HEK293T (cell line): ENCODE results near the gene MAP3K10.

ENCODE experiments used
- CTCF ChIA-PET: fragments of 350-600 bp; formaldehyde crosslinking; extraction: SDS; loops from one replicate; lab custom pipeline; 2021; ENCODE audit warnings: antibody characterized with exemption, inconsistent platforms; lab: Yijun Ruan, JAX
- POLR2A ChIA-PET: fragments of 350-600 bp; formaldehyde crosslinking; extraction: SDS; loops from one replicate; lab custom pipeline; 2020; ENCODE audit warnings: antibody characterized with exemption, inconsistent platforms; lab: Yijun Ruan, JAX
- DNase-seq: peaks from one replicate; pipeline ENCODE4 v3.0.0; 2012; ENCODE audit warnings: mixed read lengths; ENCODE audit errors: extremely low spot score
- ARNT ChIP-seq: fragments of 450-650 bp; IDR thresholded peaks from 2 replicates; pipeline ENCODE4 v1.6.1; 2017; ENCODE audit warnings: mild to moderate bottlenecking
- BHLHE40 ChIP-seq: fragments of 450-650 bp; IDR thresholded peaks from 2 replicates; pipeline ENCODE4 v1.6.1; 2016; ENCODE audit warnings: mild to moderate bottlenecking, moderate library complexity, borderline replicate concordance
- CTBP1 ChIP-seq: fragments of 450-650 bp; IDR thresholded peaks from 2 replicates; pipeline ENCODE4 v1.6.1; 2016; ENCODE audit warnings: borderline replicate concordance
- ELF4 ChIP-seq: fragments of 450-650 bp; IDR thresholded peaks from 2 replicates; pipeline ENCODE4 v1.6.1; 2017; ENCODE audit warnings: antibody characterized with exemption
- FOXA1 ChIP-seq: fragments of 450-650 bp; IDR thresholded peaks from 2 replicates; pipeline ENCODE4 v1.6.1; 2016; ENCODE audit warnings: mild to moderate bottlenecking
- FOXK2 ChIP-seq: fragments of 450-650 bp; IDR thresholded peaks from 2 replicates; pipeline ENCODE4 v1.6.1; 2016; ENCODE audit warnings: mild to moderate bottlenecking
- FOXM1 ChIP-seq: fragments of 450-650 bp; IDR thresholded peaks from 2 replicates; pipeline ENCODE4 v1.6.1; 2017; ENCODE audit warnings: mild to moderate bottlenecking, borderline replicate concordance
- HDGF ChIP-seq: fragments of 450-650 bp; IDR thresholded peaks from 2 replicates; pipeline ENCODE4 v1.6.1; 2017; ENCODE audit warnings: antibody characterized with exemption, borderline replicate concordance
- L3MBTL2 ChIP-seq: fragments of 450-650 bp; conservative IDR thresholded peaks from 2 replicates; pipeline ENCODE4 v1.6.1; 2016; ENCODE audit warnings: mild to moderate bottlenecking
- LEF1 ChIP-seq: fragments of 450-650 bp; IDR thresholded peaks from 2 replicates; pipeline ENCODE4 v1.6.1; 2017; ENCODE audit warnings: mild to moderate bottlenecking, borderline replicate concordance
- NFRKB ChIP-seq: fragments of 450-650 bp; IDR thresholded peaks from 2 replicates; pipeline ENCODE4 v1.6.1; 2016; ENCODE audit warnings: mild to moderate bottlenecking, moderate library complexity
- SP1 ChIP-seq: fragments of 450-650 bp; IDR thresholded peaks from 2 replicates; pipeline ENCODE4 v1.6.1; 2017
- SUZ12 ChIP-seq: fragments of 450-650 bp; IDR thresholded peaks from 2 replicates; pipeline ENCODE4 v1.6.1; 2016; ENCODE audit warnings: mild to moderate bottlenecking
- TARDBP ChIP-seq: fragments of 450-650 bp; IDR thresholded peaks from 2 replicates; pipeline ENCODE4 v1.6.1; 2016
- ZNF384 ChIP-seq: fragments of 450-650 bp; IDR thresholded peaks from 2 replicates; pipeline ENCODE4 v1.6.1; 2016
- TF ChIP-seq, protein P1 (sequence below): fragments of 450-650 bp; IDR thresholded peaks from 2 replicates; pipeline ENCODE4 v1.6.1; 2016

The MAP3K10 gene

DNA sequence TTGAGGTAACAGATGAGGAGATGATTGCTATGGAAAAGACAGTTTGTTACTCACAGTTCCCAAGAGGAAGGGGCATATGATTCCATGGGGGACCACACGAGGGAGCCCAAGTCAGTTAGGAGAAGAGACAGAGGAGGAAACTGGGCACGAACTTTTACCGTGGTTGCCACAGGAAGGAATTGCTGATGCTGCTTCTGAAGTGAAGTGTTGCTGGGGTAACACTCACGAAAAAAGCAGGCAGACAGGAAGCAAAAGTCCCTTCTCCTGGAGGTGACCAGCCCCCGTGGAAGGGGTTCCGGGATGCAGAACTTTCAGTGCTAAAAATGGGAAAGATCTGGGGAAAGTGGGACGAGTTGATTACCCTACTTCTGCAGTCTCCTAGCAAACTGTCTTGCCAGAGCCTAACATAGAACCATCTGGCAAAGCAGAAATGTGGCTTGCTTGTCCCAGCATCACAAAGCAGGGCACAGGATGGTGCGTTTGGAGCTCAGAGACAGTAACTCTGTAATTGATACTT is 35.4 kb upstream of the MAP3K10 start:
- TF ChIP-seq, protein P1, sequence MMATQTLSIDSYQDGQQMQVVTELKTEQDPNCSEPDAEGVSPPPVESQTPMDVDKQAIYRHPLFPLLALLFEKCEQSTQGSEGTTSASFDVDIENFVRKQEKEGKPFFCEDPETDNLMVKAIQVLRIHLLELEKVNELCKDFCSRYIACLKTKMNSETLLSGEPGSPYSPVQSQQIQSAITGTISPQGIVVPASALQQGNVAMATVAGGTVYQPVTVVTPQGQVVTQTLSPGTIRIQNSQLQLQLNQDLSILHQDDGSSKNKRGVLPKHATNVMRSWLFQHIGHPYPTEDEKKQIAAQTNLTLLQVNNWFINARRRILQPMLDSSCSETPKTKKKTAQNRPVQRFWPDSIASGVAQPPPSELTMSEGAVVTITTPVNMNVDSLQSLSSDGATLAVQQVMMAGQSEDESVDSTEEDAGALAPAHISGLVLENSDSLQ, result no peak
- TF ChIP-seq HDGF, result no peak
- no peak for TF ChIP-seq ZNF384
- POLR2A ChIA-PET, result no interaction called here
- peak; percentile 53 for DNase-seq
- CTCF ChIA-PET, result interaction anchor here (0.5 to 1.3 kb wide), 2 partner anchors 12 to 500 kb away, joined by 3 read pairs; no protein-coding TSS in a partner anchor

DNA sequence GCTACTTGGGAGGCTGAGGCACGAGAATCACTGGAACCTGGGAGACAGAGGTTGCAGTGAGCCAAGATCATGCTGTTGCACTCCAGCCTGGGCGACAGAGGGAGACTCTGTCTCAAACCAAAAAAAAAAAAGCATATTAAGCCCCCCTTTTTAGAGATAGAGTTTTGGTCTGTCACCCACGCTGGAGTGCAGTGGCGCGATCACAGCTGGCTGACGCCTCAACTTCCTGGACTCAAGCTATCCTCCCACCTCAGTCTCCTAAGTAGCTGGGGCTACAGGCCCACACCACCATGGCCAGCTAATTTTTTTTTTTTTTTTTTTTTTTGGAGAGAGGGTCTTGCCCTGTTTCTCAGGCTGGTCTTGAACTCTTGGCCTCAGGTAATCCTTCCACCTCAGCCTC is 34.2 kb upstream of the MAP3K10 start:
- DNase-seq, result no peak
- TF ChIP-seq LEF1 (no peak), ZNF384 (no peak), FOXM1 (no peak), FOXA1 (no peak), L3MBTL2 (no peak), NFRKB (no peak), HDGF (no peak), SP1 (no peak), SUZ12 (no peak), ELF4 (no peak)
- TF ChIP-seq, protein P1, result no peak
- ChIA-PET CTCF (interaction anchor here (0.6 to 1.3 kb wide), 3 partner anchors 9 to 25 kb away, joined by 3 to 4 read pairs (median 3); no protein-coding TSS in a partner anchor), POLR2A (no interaction called here)

DNA sequence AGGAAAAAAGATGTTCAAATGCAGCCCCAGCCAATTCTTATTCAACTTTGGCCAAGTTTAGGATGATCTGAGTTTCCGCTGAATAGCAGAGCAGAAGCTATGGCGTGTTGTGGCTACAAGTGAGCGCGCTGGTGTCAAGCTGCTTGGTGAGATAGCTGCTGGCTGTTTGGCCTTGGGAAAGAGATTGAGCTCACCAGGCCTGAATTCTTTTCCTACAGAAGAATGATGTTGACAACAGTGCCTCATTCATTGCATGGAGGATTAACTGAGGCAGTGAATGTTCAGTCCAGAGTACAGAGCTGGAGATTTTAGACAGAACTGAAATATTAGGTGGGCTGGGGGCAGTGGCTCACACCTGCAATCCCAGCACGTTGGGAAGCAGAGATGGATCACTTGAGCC is 31.5 kb upstream of the MAP3K10 start:
- ChIA-PET CTCF (interaction anchor here (0.6 to 1.0 kb wide), 2 partner anchors 9 to 17 kb away, joined by 3 read pairs; no protein-coding TSS in a partner anchor), POLR2A (no interaction called here)
- TF ChIP-seq SP1, result no peak
- no peak for TF ChIP-seq TARDBP
- no peak for TF ChIP-seq NFRKB
- TF ChIP-seq BHLHE40, result no peak
- no peak for TF ChIP-seq ELF4
- TF ChIP-seq SUZ12, result no peak
- TF ChIP-seq L3MBTL2, result no peak
- no peak for TF ChIP-seq ARNT
- TF ChIP-seq CTBP1, result no peak
- TF ChIP-seq ZNF384, result no peak
- no peak for TF ChIP-seq FOXK2
- TF ChIP-seq HDGF, result no peak
- TF ChIP-seq, protein P1, result no peak
- no peak for TF ChIP-seq FOXM1
- TF ChIP-seq LEF1, result no peak
- no peak for TF ChIP-seq FOXA1
- DNase-seq, result no peak

DNA sequence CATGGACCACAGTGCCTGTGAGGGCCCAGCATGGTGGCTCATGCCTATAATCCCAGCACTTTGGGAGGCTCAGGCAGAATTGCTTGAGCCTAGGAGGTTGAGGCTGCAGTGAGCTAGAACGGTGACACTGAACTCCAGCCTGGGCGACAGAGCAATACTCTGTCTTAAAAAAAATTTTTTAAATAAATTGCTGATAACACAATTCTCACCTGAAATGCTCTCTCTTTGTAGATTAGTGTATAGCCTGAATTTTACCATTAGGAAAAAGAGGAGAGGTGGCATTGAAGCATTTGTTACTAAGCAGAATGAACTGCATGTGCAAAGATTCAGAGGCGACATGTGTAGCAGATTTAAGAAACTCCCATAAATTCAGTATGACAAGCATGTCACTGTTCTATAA is 29.1 kb upstream of the MAP3K10 start:
- TF ChIP-seq FOXM1 (no peak), HDGF (no peak), TARDBP (no peak), L3MBTL2 (no peak), CTBP1 (no peak), ELF4 (no peak)
- TF ChIP-seq, protein P1, result no peak
- ChIA-PET POLR2A (no interaction called here), CTCF (no interaction called here)
- no peak for DNase-seq

DNA sequence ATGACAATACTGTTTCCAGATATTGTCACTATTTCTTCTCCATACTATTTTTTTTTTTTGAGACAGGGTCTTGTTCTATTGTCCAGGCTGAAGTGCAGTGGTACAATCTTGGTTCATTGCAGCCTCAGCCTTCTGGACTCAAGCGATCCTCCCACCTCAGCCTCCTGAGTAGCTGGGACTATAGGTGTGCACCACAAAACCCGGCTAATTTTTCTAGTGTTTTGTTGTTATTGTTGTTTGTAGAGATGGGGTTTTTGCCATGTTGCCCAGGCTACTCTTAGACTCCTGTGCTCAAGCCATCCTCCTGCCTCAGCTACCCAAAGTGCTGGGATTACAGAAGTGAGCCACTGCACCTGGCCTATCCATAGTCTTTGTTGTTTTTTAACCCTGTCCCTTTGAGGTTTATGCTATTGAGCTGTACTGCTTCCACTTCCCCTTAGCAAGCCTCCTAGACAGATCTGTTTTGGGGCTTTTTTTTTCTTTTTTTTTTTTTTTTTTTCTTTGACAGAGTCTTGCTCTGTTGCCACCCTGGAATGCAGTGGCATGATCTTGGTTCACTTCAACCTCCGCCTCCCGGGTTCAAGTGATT is 27.6 kb upstream of the MAP3K10 start:
- no peak for TF ChIP-seq ARNT
- no peak for TF ChIP-seq CTBP1
- TF ChIP-seq ZNF384, result no peak
- no peak for TF ChIP-seq LEF1
- no peak for TF ChIP-seq TARDBP
- TF ChIP-seq NFRKB, result no peak
- TF ChIP-seq BHLHE40, result no peak
- no peak for TF ChIP-seq L3MBTL2
- TF ChIP-seq SUZ12, result no peak
- TF ChIP-seq HDGF, result no peak
- CTCF ChIA-PET, result no interaction called here
- POLR2A ChIA-PET, result interaction anchor here (1.0 kb wide), 1 partner anchor 16 kb away, joined by 3 read pairs; no protein-coding TSS in a partner anchor
- DNase-seq, result no peak
